Measurements from ENCODE around the gene TLR5.

Gene TLR5

GRCh38 chr1:223068900-223069665 lies 74.0 kb downstream of the TLR5 start:
- DNase-seq (ENCODE audit: low read depth) = no peak

- no peak for DNase-seq (ENCODE audit: low read depth)
These were observed 75.1 kb downstream of the TLR5 start for GRCh38 chr1:223067914-223068313.

GRCh38 chr1:223066415-223066814 lies 76.6 kb downstream of the TLR5 start:
- no peak for DNase-seq (ENCODE audit: low read depth)

- DNase-seq (ENCODE audit: low read depth) = no peak
These were observed 80.9 kb downstream of the TLR5 start for GRCh38 chr1:223062177-223062576.

- DNase-seq (ENCODE audit: low read depth) = no peak
These were observed 83.5 kb downstream of the TLR5 start for GRCh38 chr1:223059526-223059925.

Measured in activated gamma-delta T cell treated with anti-CD3 and anti-CD28 coated beads, Interleukin-2, amount 50 U/mL, for 16 hours (primary cell).